T-helper 2 cell treated with Interferon-gamma antibody and Interleukin-4, amounts not matched to agents 5 μg/mL and 100 μg/mL, for 36 hours (primary cell): ENCODE data around the gene ENKD1.

ENCODE experiments used
- DNase-seq: peaks from one replicate; pipeline ENCODE4 v3.0.0; 2021; ENCODE audit warnings: low spot score
- H3K27ac Mint-ChIP-seq: one replicate; pipeline ENCODE4 v1.8.0; 2021; ENCODE audit warnings: mild to moderate bottlenecking, mixed read lengths
- H3K27me3 Mint-ChIP-seq: one replicate; pipeline ENCODE4 v1.8.0; 2021; ENCODE audit warnings: low read depth, mixed read lengths
- H3K36me3 Mint-ChIP-seq: one replicate; pipeline ENCODE4 v1.8.0; 2021; ENCODE audit warnings: low read depth, mixed read lengths
- H3K4me1 Mint-ChIP-seq: one replicate; pipeline ENCODE4 v1.8.0; 2021; ENCODE audit warnings: low read depth, mixed read lengths
- H3K4me3 Mint-ChIP-seq: one replicate; pipeline ENCODE4 v1.8.0; 2022; ENCODE audit warnings: mild to moderate bottlenecking, moderate library complexity, mixed read lengths
- H3K9me3 Mint-ChIP-seq: one replicate; pipeline ENCODE4 v1.8.0; 2021; ENCODE audit warnings: mixed read lengths

The ENKD1 gene

GRCh38 chr16:67645397-67646121 lies 21.0 kb downstream of the ENKD1 start:
- H3K36me3 Mint-ChIP-seq, result peaks cover 20% of the 10 kb centered on the region
- peak overlapping the region; percentile 89 for H3K4me3 Mint-ChIP-seq
- no peaks in the 10 kb centered on the region for H3K27me3 Mint-ChIP-seq
- peak overlapping the region; percentile 94 for H3K27ac Mint-ChIP-seq
- H3K4me1 Mint-ChIP-seq, result peaks cover 10% of the 10 kb centered on the region
- H3K9me3 Mint-ChIP-seq, result no peaks in the 10 kb centered on the region
- no peak for DNase-seq

GRCh38 chr16:67644038-67644437 lies 22.5 kb downstream of the ENKD1 start:
- Mint-ChIP-seq H3K4me3 (peak overlapping the region; percentile 69), H3K27ac (peak overlapping the region; percentile 73), H3K36me3 (peaks cover 18% of the 10 kb centered on the region), H3K4me1 (peaks cover 10% of the 10 kb centered on the region), H3K9me3 (no peaks in the 10 kb centered on the region), H3K27me3 (no peaks in the 10 kb centered on the region)
- DNase-seq, result no peak

DNA sequence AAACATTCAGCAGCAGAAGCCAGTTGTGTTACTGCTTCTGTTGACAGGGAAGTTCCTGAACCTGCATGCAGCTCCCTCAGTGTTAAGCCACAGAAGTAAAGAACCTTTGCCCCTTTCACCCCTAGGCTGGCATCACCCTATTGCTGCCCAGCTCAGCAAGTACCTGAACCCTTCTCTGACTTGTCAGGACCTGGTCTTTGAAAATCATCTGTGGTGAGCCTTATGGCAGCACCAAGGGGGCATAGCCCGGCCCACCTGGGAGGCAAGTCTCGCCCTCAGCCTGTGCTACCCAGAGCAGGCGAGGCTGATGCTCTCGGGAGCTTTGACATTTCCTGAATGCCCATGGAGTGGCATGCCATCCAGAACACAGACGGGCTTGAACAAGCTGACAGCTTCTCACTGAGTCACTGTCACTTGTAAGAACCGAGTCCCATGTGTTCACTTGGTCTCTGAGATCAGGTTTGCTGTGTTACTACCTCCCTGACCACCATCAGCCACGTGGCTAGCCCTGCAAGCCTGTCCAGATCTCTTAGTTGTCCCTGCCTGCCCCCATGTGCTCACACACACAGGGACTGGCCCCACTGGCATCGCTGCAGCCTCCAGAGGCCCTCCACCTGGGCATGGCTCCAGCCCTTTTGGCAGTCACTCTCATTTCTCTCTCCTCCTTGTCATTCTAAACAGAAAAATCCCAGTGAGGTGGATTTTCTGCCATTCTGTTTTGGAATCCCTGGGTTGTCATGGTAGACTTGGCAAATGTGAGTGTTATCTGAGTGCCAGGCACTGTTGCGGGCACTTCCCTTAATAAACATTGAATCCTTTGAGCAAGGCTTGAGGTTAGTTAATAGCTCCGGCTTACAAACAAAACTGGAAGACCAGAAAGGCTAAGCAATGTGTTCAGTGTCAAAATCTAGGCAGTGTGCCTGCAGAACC lies 24.5 kb downstream of the ENKD1 start:
- H3K36me3 Mint-ChIP-seq, result peaks cover 25% of the 10 kb centered on the region
- no peak overlapping the region for H3K4me3 Mint-ChIP-seq
- DNase-seq, result no peak
- no peak overlapping the region for H3K27ac Mint-ChIP-seq
- no peaks in the 10 kb centered on the region for H3K27me3 Mint-ChIP-seq
- H3K9me3 Mint-ChIP-seq, result no peaks in the 10 kb centered on the region
- peaks cover 10% of the 10 kb centered on the region for H3K4me1 Mint-ChIP-seq

- no peaks in the 10 kb centered on the region for H3K4me1 Mint-ChIP-seq
These were observed 28.9 kb downstream of the ENKD1 start for GRCh38 chr16:67637625-67638024.

DNA sequence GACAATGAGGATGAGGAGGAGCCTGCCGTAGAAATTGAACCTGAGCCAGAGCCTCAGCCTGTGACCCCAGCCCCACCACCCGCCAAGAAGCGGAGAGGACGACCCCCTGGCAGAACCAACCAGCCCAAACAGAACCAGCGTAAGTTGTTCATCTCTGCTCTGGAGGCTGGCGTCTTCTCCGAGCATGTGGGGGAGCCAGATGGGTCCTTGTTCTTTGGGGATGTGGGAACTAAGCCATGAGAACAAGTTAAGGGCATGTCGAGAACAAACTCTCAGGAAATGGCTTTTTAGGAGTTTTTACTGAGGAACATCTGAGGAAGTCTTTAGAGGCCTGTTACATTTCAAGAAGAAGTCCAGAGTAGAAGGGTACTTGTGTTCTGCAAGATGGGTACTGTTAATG lies 29.8 kb downstream of the ENKD1 start:
- Mint-ChIP-seq H3K4me1 (no peaks in the 10 kb centered on the region), H3K9me3 (no peaks in the 10 kb centered on the region), H3K36me3 (peaks cover 45% of the 10 kb centered on the region), H3K27me3 (no peaks in the 10 kb centered on the region), H3K4me3 (no peak overlapping the region), H3K27ac (no peak overlapping the region)
- DNase-seq, result no peak

More at GRCh38 chr16:67637625-67638024, 28.9 kb downstream of the ENKD1 start:
- no peaks in the 10 kb centered on the region for H3K27me3 Mint-ChIP-seq
- no peak overlapping the region for H3K4me3 Mint-ChIP-seq
- H3K36me3 Mint-ChIP-seq, result peaks cover 38% of the 10 kb centered on the region
- no peaks in the 10 kb centered on the region for H3K9me3 Mint-ChIP-seq
- no peak overlapping the region for H3K27ac Mint-ChIP-seq
- DNase-seq, result no peak

DNA sequence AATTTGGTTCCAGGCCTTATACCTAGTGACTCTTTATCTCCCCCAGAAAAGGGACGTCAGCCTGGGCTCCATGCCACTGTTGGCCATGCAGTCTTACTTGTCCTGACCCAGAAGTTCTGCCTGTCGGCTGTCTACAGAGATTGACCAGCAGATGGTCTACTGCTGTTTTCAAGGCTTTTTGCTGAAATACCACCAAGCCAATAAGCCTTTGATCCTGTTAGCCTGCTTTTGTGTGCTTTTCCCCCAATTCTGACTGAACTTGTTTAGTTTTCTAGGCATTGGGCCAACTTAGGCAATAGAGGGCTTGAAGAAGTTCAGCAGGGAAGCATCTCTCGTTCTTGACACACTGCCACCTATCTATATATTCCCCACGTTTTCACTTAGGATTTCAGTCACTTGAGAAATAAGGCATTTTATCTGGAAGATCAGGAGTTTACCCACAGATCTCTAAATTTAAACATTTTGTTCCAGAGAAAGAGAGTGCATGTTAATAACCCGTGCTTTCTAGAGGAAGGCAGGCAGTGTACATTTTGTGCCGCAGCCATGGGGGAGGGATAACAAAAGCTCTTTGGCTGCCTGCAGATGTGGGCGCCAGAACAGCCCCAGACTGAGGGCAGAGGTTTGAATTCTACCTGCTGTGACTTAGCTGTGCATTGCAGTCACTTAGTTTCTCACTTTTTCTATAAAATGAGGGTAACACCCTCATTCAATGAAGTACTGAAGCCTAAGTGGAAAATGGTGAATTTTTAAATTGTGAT lies 34.0 kb downstream of the ENKD1 start:
- Mint-ChIP-seq H3K4me3 (no peak overlapping the region), H3K27ac (no peak overlapping the region), H3K27me3 (no peaks in the 10 kb centered on the region), H3K9me3 (no peaks in the 10 kb centered on the region), H3K4me1 (no peaks in the 10 kb centered on the region), H3K36me3 (peaks cover 46% of the 10 kb centered on the region)
- DNase-seq, result no peak

DNA sequence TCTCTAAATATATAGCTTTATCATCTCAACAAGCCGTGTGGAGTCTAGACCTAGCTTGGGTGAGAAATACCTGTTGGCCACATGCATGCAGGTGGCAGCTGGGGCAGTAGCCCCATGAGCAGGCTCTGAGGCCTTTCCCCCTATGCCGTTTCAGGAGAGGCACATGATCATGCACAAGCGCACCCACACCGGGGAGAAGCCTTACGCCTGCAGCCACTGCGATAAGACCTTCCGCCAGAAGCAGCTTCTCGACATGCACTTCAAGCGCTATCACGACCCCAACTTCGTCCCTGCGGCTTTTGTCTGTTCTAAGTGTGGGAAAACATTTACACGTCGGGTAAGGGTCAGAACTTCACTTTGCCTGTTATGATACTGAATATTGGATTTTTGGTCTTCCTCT lies 38.3 kb downstream of the ENKD1 start:
- Mint-ChIP-seq H3K4me3 (no peak overlapping the region), H3K36me3 (peaks cover 52% of the 10 kb centered on the region), H3K4me1 (no peaks in the 10 kb centered on the region), H3K27ac (no peak overlapping the region), H3K27me3 (no peaks in the 10 kb centered on the region), H3K9me3 (no peaks in the 10 kb centered on the region)
- DNase-seq, result no peak

GRCh38 chr16:67613808-67614207 lies 52.7 kb downstream of the ENKD1 start:
- DNase-seq, result no peak
- H3K27me3 Mint-ChIP-seq, result no peaks in the 10 kb centered on the region
- H3K4me1 Mint-ChIP-seq, result peaks cover 1% of the 10 kb centered on the region
- H3K9me3 Mint-ChIP-seq, result no peaks in the 10 kb centered on the region
- H3K4me3 Mint-ChIP-seq, result no peak overlapping the region
- peaks cover 40% of the 10 kb centered on the region for H3K36me3 Mint-ChIP-seq
- no peak overlapping the region for H3K27ac Mint-ChIP-seq
